ENCODE measurements around the gene SIN3B.

DNA sequence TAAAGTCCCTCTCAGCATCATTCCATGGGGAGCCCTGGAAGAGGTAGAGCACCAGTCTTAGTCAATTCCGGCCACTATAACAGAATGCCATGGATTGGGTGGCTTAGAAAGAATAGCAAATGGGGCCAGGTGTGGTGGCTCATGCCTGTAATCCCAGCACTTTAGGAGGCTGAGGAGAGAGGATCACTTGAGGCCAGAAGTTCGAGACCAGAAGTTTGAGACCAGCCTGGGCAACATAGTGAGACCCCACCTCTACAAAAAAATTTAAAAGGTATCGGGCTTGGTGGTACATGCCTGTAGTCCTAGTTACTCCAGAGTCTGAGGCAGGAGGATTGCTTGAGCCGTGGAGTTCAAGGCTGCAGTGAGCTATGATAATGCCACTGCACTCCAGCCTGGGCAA lies 25.0 kb upstream of the SIN3B start:
- TF ChIP-seq, protein P1, sequence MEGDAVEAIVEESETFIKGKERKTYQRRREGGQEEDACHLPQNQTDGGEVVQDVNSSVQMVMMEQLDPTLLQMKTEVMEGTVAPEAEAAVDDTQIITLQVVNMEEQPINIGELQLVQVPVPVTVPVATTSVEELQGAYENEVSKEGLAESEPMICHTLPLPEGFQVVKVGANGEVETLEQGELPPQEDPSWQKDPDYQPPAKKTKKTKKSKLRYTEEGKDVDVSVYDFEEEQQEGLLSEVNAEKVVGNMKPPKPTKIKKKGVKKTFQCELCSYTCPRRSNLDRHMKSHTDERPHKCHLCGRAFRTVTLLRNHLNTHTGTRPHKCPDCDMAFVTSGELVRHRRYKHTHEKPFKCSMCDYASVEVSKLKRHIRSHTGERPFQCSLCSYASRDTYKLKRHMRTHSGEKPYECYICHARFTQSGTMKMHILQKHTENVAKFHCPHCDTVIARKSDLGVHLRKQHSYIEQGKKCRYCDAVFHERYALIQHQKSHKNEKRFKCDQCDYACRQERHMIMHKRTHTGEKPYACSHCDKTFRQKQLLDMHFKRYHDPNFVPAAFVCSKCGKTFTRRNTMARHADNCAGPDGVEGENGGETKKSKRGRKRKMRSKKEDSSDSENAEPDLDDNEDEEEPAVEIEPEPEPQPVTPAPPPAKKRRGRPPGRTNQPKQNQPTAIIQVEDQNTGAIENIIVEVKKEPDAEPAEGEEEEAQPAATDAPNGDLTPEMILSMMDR (IDR thresholded peaks at IDR 0.05), result no peak
- no peak for TF ChIP-seq EP300 (IDR thresholded peaks at IDR 0.05)
- no peak for TF ChIP-seq POLR2AphosphoS5 (IDR thresholded peaks at IDR 0.05)
- TF ChIP-seq POLR2A (IDR thresholded peaks at IDR 0.05; ENCODE audit: low read depth), result no peak

Data from esophagus muscularis mucosa (tissue), 4 donors.